ENCODE measurements around the gene DDX31. TPM values are rescaled to one million over a fixed set of nuclear protein-coding genes. Genes with fewer than 3 reads are reported as not detected.
A peak's percentile ranks its signal among the peaks of the same experiment; 100 is the strongest.

The DDX31 gene
- total and polyA plus RNA-seq, 9 of the 15 experiments (the other 6 are each of a cell fraction or from before 2014, with no cell fraction given): 11.9 to 24.6 (median 22.2) TPM

DNA sequence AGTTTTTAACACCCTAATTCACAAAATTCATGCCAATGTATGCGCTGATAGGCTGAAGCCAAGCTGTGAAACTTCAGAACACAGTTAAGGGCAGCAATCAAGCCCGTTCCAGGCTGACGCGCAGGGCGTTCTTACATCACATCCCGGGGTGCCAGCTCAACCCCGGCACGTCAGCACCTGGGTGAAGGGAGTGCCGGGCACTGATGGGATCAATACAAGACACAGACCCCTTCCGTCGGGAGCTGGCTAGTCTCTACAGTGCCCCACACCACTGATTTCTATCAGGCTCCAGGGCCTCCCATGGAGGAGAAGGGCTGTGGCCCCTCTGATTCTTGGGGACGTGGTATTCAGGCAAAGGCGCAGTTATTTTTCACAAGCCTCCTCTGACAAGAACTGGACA lies 75.4 kb downstream of the DDX31 start (continued):
- no peak for TF ChIP-seq KDM4B (IDR thresholded peaks at IDR 0.05; ENCODE audit: borderline replicate concordance in 2 of 2, low read depth in 1 of 2)
- TF ChIP-seq, protein P1, sequence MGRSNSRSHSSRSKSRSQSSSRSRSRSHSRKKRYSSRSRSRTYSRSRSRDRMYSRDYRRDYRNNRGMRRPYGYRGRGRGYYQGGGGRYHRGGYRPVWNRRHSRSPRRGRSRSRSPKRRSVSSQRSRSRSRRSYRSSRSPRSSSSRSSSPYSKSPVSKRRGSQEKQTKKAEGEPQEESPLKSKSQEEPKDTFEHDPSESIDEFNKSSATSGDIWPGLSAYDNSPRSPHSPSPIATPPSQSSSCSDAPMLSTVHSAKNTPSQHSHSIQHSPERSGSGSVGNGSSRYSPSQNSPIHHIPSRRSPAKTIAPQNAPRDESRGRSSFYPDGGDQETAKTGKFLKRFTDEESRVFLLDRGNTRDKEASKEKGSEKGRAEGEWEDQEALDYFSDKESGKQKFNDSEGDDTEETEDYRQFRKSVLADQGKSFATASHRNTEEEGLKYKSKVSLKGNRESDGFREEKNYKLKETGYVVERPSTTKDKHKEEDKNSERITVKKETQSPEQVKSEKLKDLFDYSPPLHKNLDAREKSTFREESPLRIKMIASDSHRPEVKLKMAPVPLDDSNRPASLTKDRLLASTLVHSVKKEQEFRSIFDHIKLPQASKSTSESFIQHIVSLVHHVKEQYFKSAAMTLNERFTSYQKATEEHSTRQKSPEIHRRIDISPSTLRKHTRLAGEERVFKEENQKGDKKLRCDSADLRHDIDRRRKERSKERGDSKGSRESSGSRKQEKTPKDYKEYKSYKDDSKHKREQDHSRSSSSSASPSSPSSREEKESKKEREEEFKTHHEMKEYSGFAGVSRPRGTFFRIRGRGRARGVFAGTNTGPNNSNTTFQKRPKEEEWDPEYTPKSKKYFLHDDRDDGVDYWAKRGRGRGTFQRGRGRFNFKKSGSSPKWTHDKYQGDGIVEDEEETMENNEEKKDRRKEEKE (IDR thresholded peaks at IDR 0.05; ENCODE audit: borderline replicate concordance in 1 of 2, control insufficient read depth in 1 of 2, low read depth in 2 of 2, low read length in 1 of 2): no peak
- no peak for TF ChIP-seq ZSCAN32 (CRISPR knock-in tag; IDR thresholded peaks at IDR 0.05)
- TF ChIP-seq EP300 (IDR thresholded peaks at IDR 0.05; ENCODE audit: low read length): no peak

DNA sequence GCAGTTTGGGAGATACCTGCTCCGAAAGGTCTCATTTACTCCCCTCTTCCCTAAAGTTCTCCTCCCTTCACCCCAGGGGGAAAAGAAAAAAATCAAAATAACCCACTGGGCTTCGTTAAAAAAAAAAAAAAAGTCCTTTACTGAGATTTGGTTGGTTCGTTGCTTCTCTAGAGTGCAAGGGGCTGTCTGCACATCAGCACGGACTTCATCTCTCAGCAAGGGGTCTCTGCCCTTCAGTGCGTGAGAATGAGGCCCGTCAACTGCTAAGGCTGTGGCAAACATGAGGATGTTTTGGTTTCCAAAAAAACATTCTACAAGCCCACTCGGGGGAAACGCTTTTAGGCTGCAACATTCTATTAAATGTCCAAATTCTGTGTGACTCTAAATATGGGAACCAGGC lies 77.3 kb downstream of the DDX31 start:
- POLR2A ChIA-PET: no interaction called here
- H3K27me3 ChIP-seq (ENCODE audit: control insufficient read depth in 2 of 2, insufficient read depth in 2 of 2, low read length in 2 of 2): 0 out of 5 replicates have a peak, but pooled peaks cover 0 to under 1% of the 10 kb centered on the region in 2 experiments
- intact Hi-C loops (cut with micrococcal nuclease) (no loop called here), in situ Hi-C loops (cut with MboI) (no loop called here)
- H2AFZ ChIP-seq (ENCODE audit: low read depth, low read length): no peak overlapping the region
- TSS peak; percentile 42 for BruUV-seq (replicated peaks)
- no peak for ATAC-seq
- CTCF ChIA-PET (ENCODE audit: low intra/inter-chr PET ratio): no interaction called here
- H3K27ac ChIP-seq (ENCODE audit: extremely low read depth, low read depth, low read length): no peak overlapping the region
- H3K4me1 ChIP-seq (replicated peaks in 1 of 2; ENCODE audit: control insufficient read depth in 2 of 2, insufficient read depth in 2 of 2, low read length in 2 of 2): peaks cover 0 to under 1% of the 10 kb centered on the region in 2 experiments; a peak in 1 of 5 replicates
- H3K9me3 ChIP-seq (replicated peaks; ENCODE audit: control insufficient read depth, insufficient read depth, low read depth, low read length): no peaks in the 10 kb centered on the region
- H3K9ac ChIP-seq (ENCODE audit: insufficient read depth in 1 of 2, low read depth in 2 of 2, low read length in 2 of 2): no peak overlapping the region
- FAIRE-seq: no peak
- no peak overlapping the region for H3K4me3 ChIP-seq
- no peaks in the 10 kb centered on the region for H3K79me2 ChIP-seq (ENCODE audit: control insufficient read depth, insufficient read depth, low read length)
- H4K20me1 ChIP-seq (replicated peaks; ENCODE audit: control insufficient read depth, insufficient read depth, low read length): peaks cover 8% of the 10 kb centered on the region
- no peak overlapping the region for H3K4me2 ChIP-seq (ENCODE audit: insufficient read depth, low read length)
- H3K9me1 ChIP-seq (ENCODE audit: control insufficient read depth, insufficient read depth, low read length): no peaks in the 10 kb centered on the region
- peaks cover 37% of the 10 kb centered on the region; the same call in 1 of the 3 replicates for H3K36me3 ChIP-seq (ENCODE audit: control insufficient read depth, insufficient read depth, low read length)
- TF ChIP-seq HDAC8 (tag; IDR thresholded peaks at IDR 0.05) (no peak), ZNF347 (CRISPR knock-in tag; IDR thresholded peaks at IDR 0.05; ENCODE audit: low read depth) (no peak), ZNF436 (CRISPR knock-in tag; IDR thresholded peaks at IDR 0.05) (no peak), SMC3 (conservative IDR thresholded peaks at IDR 0.05; ENCODE audit: insufficient read depth, low read depth, low read length) (no peak), POLR2AphosphoS5 (IDR thresholded peaks at IDR 0.05; ENCODE audit: control insufficient read depth, insufficient read depth, low read depth, low read length) (no peak), ZFP1 (CRISPR knock-in tag; IDR thresholded peaks at IDR 0.05) (no peak), TAL1 (IDR thresholded peaks at IDR 0.05) (no peak), ZNF239 (CRISPR knock-in tag; IDR thresholded peaks at IDR 0.05) (no peak), MCM2 (IDR thresholded peaks at IDR 0.05; ENCODE audit: low read depth) (no peak), MNT (conservative IDR thresholded peaks at IDR 0.05) (no peak), THRAP3 (IDR thresholded peaks at IDR 0.05; ENCODE audit: borderline replicate concordance) (no peak)
- TF ChIP-seq, protein P2, sequence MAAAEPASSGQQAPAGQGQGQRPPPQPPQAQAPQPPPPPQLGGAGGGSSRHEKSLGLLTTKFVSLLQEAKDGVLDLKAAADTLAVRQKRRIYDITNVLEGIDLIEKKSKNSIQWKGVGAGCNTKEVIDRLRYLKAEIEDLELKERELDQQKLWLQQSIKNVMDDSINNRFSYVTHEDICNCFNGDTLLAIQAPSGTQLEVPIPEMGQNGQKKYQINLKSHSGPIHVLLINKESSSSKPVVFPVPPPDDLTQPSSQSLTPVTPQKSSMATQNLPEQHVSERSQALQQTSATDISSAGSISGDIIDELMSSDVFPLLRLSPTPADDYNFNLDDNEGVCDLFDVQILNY (CRISPR knock-in tag; IDR thresholded peaks at IDR 0.05): no peak
- WGBS (ENCODE audit: insufficient coverage, low coverage, missing lambda C conversion rate): 66% methylated on average over 8 of the region's 8 CpGs
- no peak for DNase-seq (ENCODE audit: extremely low read depth in 1 of 4, low spot score in 3 of 4)
